ENCODE results near the gene OXCT2. TPM values are rescaled to one million over a fixed set of nuclear protein-coding genes. Genes with fewer than 3 reads are reported as not detected.

The OXCT2 gene
- polyA plus RNA-seq, 1 of the 3 experiments (the other 2 are of a cell fraction): 0.44 TPM

GRCh38 chr1:39761557-39762260 is 9.4 kb downstream of the OXCT2 start:
- ChIA-PET CTCF (no interaction called here), POLR2A (no interaction called here)
- 91% methylated on average over 7 of the region's 16 CpGs for WGBS (ENCODE audit: low lambda C conversion rate)

More at GRCh38 chr1:39761557-39762260, 9.4 kb downstream of the OXCT2 start:
- Histone ChIP-seq H3K9ac (no peak overlapping the region), H3K27me3 (ENCODE audit: insufficient read depth) (no peaks in the 10 kb centered on the region), H4K20me1 (ENCODE audit: insufficient read depth) (no peaks in the 10 kb centered on the region), H2AFZ (ENCODE audit: low read depth) (no peak overlapping the region), H3K9me2 (no peaks in the 10 kb centered on the region), H3K9me3 (no peaks in the 10 kb centered on the region), H3F3A (replicated peaks; ENCODE audit: insufficient read depth) (peaks cover under 1% of the 10 kb centered on the region), H3K4me3 (ENCODE audit: low read depth in 2 of 2, low read length in 1 of 2) (no peak overlapping the region), H3K79me2 (ENCODE audit: insufficient read depth) (no peaks in the 10 kb centered on the region), H3K4me1 (ENCODE audit: control insufficient read depth in 1 of 2, insufficient read depth in 2 of 2, low read depth in 1 of 2, low read length in 1 of 2) (no peaks in the 10 kb centered on the region; a peak in 1 of 4 replicates), H3K4me2 (no peak overlapping the region), H3K36me3 (replicated peaks in 1 of 2; ENCODE audit: control insufficient read depth in 1 of 2, insufficient read depth in 2 of 2, low read length in 1 of 2) (peaks cover 12 to 13% of the 10 kb centered on the region in 2 experiments), H3K27ac (ENCODE audit: low read depth in 2 of 2, low read length in 1 of 2) (no peak overlapping the region)
- TF ChIP-seq TCF12 (IDR thresholded peaks at IDR 0.05) (no peak), CHD2 (IDR thresholded peaks at IDR 0.05; ENCODE audit: low read length, partially characterized antibody) (no peak), FOXM1 (IDR thresholded peaks at IDR 0.05; ENCODE audit: low read depth) (no peak), ELF1 (IDR thresholded peaks at IDR 0.05) (no peak), PBX3 (IDR thresholded peaks at IDR 0.05) (no peak), FOXJ3 (CRISPR knock-in tag; IDR thresholded peaks at IDR 0.05) (no peak), TEAD4 (IDR thresholded peaks at IDR 0.05; ENCODE audit: borderline replicate concordance, insufficient read depth) (no peak), YY1 (IDR thresholded peaks at IDR 0.05; ENCODE audit: low read depth) (no peak), POLR2AphosphoS5 (IDR thresholded peaks at IDR 0.05; ENCODE audit: low read depth, low read length) (no peak), USF2 (IDR thresholded peaks at IDR 0.05; ENCODE audit: borderline replicate concordance, low read depth, low read length) (no peak), NRF1 (IDR thresholded peaks at IDR 0.05; ENCODE audit: low read depth, low read length) (no peak)
- TF ChIP-seq, protein P1, sequence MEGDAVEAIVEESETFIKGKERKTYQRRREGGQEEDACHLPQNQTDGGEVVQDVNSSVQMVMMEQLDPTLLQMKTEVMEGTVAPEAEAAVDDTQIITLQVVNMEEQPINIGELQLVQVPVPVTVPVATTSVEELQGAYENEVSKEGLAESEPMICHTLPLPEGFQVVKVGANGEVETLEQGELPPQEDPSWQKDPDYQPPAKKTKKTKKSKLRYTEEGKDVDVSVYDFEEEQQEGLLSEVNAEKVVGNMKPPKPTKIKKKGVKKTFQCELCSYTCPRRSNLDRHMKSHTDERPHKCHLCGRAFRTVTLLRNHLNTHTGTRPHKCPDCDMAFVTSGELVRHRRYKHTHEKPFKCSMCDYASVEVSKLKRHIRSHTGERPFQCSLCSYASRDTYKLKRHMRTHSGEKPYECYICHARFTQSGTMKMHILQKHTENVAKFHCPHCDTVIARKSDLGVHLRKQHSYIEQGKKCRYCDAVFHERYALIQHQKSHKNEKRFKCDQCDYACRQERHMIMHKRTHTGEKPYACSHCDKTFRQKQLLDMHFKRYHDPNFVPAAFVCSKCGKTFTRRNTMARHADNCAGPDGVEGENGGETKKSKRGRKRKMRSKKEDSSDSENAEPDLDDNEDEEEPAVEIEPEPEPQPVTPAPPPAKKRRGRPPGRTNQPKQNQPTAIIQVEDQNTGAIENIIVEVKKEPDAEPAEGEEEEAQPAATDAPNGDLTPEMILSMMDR (IDR thresholded peaks at IDR 0.05): no peak
- TF ChIP-seq, protein P2, sequence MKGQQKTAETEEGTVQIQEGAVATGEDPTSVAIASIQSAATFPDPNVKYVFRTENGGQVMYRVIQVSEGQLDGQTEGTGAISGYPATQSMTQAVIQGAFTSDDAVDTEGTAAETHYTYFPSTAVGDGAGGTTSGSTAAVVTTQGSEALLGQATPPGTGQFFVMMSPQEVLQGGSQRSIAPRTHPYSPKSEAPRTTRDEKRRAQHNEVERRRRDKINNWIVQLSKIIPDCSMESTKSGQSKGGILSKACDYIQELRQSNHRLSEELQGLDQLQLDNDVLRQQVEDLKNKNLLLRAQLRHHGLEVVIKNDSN (IDR thresholded peaks at IDR 0.05; ENCODE audit: borderline replicate concordance, low read depth): no peak
- DNase-seq: no peak
